Measurements from ENCODE around the gene MTG2. TPM values are rescaled to one million over a fixed set of nuclear protein-coding genes. Genes with fewer than 3 reads are reported as not detected.
"Not testable (repeated sequence)": the region's sequence is repeated elsewhere in the genome, so short reads cannot be mapped to it uniquely, and the experiment has no call there.

The MTG2 gene
- total RNA-seq, 4 donors from 2014 or later = 21.4 to 42.0 (median 29.1) TPM

DNA sequence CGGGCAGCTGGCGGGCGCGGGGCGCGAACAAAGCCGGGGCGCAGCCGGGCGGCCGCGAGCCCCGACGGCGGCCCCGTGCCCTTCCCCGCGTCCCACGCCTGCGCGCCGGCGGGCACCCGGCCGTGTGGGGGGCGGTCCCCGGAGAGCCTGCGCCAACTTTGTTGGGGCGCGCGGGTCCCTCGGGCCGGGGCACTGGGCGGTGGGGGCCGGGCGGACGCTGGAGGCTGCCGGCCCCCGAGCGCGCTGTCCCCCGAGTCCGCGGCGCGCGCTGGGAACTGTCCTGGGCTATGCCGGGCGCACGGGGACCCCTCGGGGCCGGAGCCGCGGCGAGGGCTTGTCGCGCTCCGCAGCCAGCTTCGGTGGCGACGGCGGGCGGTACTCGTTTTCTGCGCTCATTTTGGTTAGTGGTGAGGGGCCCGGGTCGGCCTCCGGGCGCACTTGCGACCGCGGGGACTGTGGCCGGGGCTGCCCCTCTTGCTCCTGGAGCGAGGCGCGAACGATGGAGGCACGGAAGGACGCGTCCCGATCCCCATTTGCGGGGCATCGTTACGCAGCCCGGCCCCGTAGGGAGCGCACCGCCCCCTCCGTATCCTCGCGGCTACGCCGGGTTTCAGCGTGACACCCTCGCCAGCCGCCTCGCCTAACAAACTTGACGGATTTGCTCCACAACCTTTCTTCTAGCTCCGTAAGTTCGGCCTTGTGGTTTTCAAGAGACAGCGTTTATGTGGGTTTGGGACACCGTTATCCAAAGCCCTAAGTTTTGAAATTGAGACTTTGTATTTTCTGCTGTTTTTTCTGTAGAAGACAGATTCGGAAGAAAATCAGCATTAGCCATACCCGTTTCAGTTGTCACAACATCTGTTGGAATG is 38.6 kb upstream of the MTG2 start:
- intact Hi-C loops (cut with DNase I; ENCODE audit: low total_unique reads) = no loop called here
- peak overlapping the region; percentile 74 for H3K4me3 ChIP-seq (ENCODE audit: low read depth, poor library complexity, severe bottlenecking)
- TF ChIP-seq POLR2A (IDR thresholded peaks at IDR 0.05) (no peak), CTCF (IDR thresholded peaks at IDR 0.05) (no peak)
- 1% methylated on average over 37 to 48 of the region's 104 CpGs for WGBS, 2 donors
- DNase-seq (ENCODE audit: low spot score in 2 of 2) = peak in 1 of 2 donors; percentile 92

DNA sequence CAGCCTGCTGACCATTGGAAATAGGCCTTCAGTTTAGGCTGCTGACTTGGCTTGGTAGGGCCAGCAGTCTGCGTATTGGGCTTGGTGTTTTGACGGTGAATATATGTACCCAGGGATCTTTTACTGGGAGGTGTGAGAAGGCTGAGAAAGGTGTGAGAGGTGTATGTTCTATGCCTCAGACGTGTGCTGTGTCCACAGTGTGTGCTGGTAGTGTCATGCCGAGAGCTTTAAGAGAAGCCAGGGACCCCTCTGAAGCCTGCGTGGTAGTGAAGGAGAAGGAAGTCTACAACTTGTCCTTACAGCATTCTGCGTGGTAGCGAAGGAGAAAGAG is 37.2 kb upstream of the MTG2 start:
- H3K4me3 ChIP-seq (ENCODE audit: low read depth, poor library complexity, severe bottlenecking) = no peak overlapping the region
- DNase-seq (ENCODE audit: low spot score in 2 of 2) = no peak
- intact Hi-C loops (cut with DNase I; ENCODE audit: low total_unique reads) = no loop called here
- TF ChIP-seq POLR2A (IDR thresholded peaks at IDR 0.05) = no peak
- no peak for TF ChIP-seq CTCF (IDR thresholded peaks at IDR 0.05)
- WGBS, 2 donors = 91 to 94% methylated on average over 7 of the region's 7 CpGs

- WGBS, 2 donors = 94 to 95% methylated on average over 21 to 22 of the region's 22 CpGs
- intact Hi-C loops (cut with DNase I; ENCODE audit: low total_unique reads) = no loop called here
- no peak overlapping the region for H3K4me3 ChIP-seq (ENCODE audit: low read depth, poor library complexity, severe bottlenecking)
- DNase-seq (ENCODE audit: low spot score in 2 of 2) = no peak
- no peak for TF ChIP-seq CTCF (IDR thresholded peaks at IDR 0.05)
- TF ChIP-seq POLR2A (IDR thresholded peaks at IDR 0.05) = no peak
These were observed 36.6 kb upstream of the MTG2 start for GRCh38 chr20:62146019-62146755.

DNA sequence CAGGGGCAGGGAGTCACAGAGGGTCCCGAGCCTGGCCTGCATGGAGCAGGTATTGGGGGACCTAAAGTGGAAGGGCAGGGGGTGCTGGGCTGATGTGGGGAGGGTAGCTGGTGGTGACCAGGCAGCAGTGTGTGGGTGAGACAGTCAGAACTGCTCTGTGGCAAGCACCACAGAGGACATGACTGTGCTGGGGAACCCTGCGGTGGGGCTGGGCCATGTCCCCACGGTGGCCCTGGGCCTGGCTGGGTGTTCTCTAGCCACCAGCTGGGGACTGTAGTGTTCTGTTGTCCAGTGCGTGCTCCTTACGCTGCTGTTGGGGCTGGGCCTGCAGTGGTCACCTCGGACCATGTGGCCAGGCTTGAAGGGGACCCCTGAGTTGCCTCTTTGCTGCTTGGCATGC is 35.7 kb upstream of the MTG2 start:
- TF ChIP-seq CTCF (IDR thresholded peaks at IDR 0.05) = no peak
- no peak for TF ChIP-seq POLR2A (IDR thresholded peaks at IDR 0.05)
- intact Hi-C loops (cut with DNase I; ENCODE audit: low total_unique reads) = no loop called here
- no peak for DNase-seq (ENCODE audit: low spot score in 2 of 2)
- no peak overlapping the region for H3K4me3 ChIP-seq (ENCODE audit: low read depth, poor library complexity, severe bottlenecking)
- 97 to 98% methylated on average over 4 to 6 of the region's 6 CpGs for WGBS, 2 donors

GRCh38 chr20:62147528-62147927 is 35.3 kb upstream of the MTG2 start:
- TF ChIP-seq POLR2A (IDR thresholded peaks at IDR 0.05) = no peak
- TF ChIP-seq CTCF (IDR thresholded peaks at IDR 0.05) = no peak
- DNase-seq (ENCODE audit: low spot score in 2 of 2) = no peak
- no peak overlapping the region for H3K4me3 ChIP-seq (ENCODE audit: low read depth, poor library complexity, severe bottlenecking)
- intact Hi-C loops (cut with DNase I; ENCODE audit: low total_unique reads) = no loop called here
- WGBS, 2 donors = 92 to 97% methylated on average over 8 to 9 of the region's 9 CpGs

GRCh38 chr20:62148383-62148782 is 34.4 kb upstream of the MTG2 start:
- 94 to 95% methylated on average over 9 to 10 of the region's 10 CpGs for whole genome bisulfite sequencing, 2 donors
- H3K4me3 ChIP-seq (ENCODE audit: low read depth, poor library complexity, severe bottlenecking); DNase-seq (ENCODE audit: low spot score in 2 of 2); intact Hi-C loops (cut with DNase I; ENCODE audit: low total_unique reads): not testable (repeated sequence)

Measured in lower leg skin (tissue), 4 donors.